ENCODE data around the gene LAMA3.

Gene LAMA3

GRCh38 chr18:23927821-23928746, 238.8 kb downstream of the LAMA3 start:
- no peaks in the 10 kb centered on the region for H3K4me1 ChIP-seq (ENCODE audit: low read depth, poor library complexity, severe bottlenecking)
- H3K4me2 ChIP-seq: no peak overlapping the region
- no peak for TF ChIP-seq CTCF (conservative IDR thresholded peaks at IDR 0.05; ENCODE audit: low read depth, low read length)
- no peaks in the 10 kb centered on the region for H3K36me3 ChIP-seq (ENCODE audit: insufficient read depth)
- H3K4me3 ChIP-seq (IDR thresholded peaks at IDR 0.05; ENCODE audit: insufficient read depth, low read depth, low read length): no peak overlapping the region
- H2AFZ ChIP-seq (ENCODE audit: low read depth): no peak overlapping the region
- H4K20me1 ChIP-seq (ENCODE audit: insufficient read depth): no peaks in the 10 kb centered on the region
- no peaks in the 10 kb centered on the region; the same call in 1 of the 2 replicates for H3K27me3 ChIP-seq (ENCODE audit: insufficient read depth, low read depth)
- H3K27ac ChIP-seq: no peak overlapping the region
- no peak overlapping the region for H3K9ac ChIP-seq
- H3K79me2 ChIP-seq (ENCODE audit: insufficient read depth, low read depth): no peaks in the 10 kb centered on the region

- Histone ChIP-seq H3K4me1 (ENCODE audit: low read depth, poor library complexity, severe bottlenecking) (no peaks in the 10 kb centered on the region), H3K4me2 (no peak overlapping the region), H4K20me1 (ENCODE audit: insufficient read depth) (no peaks in the 10 kb centered on the region), H3K4me3 (IDR thresholded peaks at IDR 0.05; ENCODE audit: insufficient read depth, low read depth, low read length) (no peak overlapping the region), H3K79me2 (ENCODE audit: insufficient read depth, low read depth) (no peaks in the 10 kb centered on the region), H3K36me3 (ENCODE audit: insufficient read depth) (no peaks in the 10 kb centered on the region), H3K9ac (no peak overlapping the region), H3K27me3 (ENCODE audit: insufficient read depth, low read depth) (no peaks in the 10 kb centered on the region; the same call in 1 of the 2 replicates), H3K27ac (no peak overlapping the region), H2AFZ (ENCODE audit: low read depth) (no peak overlapping the region)
- no peak for TF ChIP-seq CTCF (conservative IDR thresholded peaks at IDR 0.05; ENCODE audit: low read depth, low read length)
Measured at GRCh38 chr18:23929362-23929930, 240.2 kb downstream of the LAMA3 start.

GRCh38 chr18:23930002-23930401, 240.7 kb downstream of the LAMA3 start:
- Histone ChIP-seq H3K79me2 (ENCODE audit: insufficient read depth, low read depth) (no peaks in the 10 kb centered on the region), H3K27ac (no peak overlapping the region), H3K4me2 (no peak overlapping the region), H2AFZ (ENCODE audit: low read depth) (no peak overlapping the region), H3K4me1 (ENCODE audit: low read depth, poor library complexity, severe bottlenecking) (no peaks in the 10 kb centered on the region), H3K36me3 (ENCODE audit: insufficient read depth) (no peaks in the 10 kb centered on the region), H4K20me1 (ENCODE audit: insufficient read depth) (no peaks in the 10 kb centered on the region), H3K27me3 (ENCODE audit: insufficient read depth, low read depth) (no peaks in the 10 kb centered on the region; the same call in 1 of the 2 replicates), H3K9ac (no peak overlapping the region), H3K4me3 (IDR thresholded peaks at IDR 0.05; ENCODE audit: insufficient read depth, low read depth, low read length) (no peak overlapping the region)
- no peak for TF ChIP-seq CTCF (conservative IDR thresholded peaks at IDR 0.05; ENCODE audit: low read depth, low read length)

- no peak for TF ChIP-seq CTCF (conservative IDR thresholded peaks at IDR 0.05; ENCODE audit: low read depth, low read length)
- H3K27me3 ChIP-seq (ENCODE audit: insufficient read depth, low read depth): no peaks in the 10 kb centered on the region; the same call in 1 of the 2 replicates
- no peak overlapping the region for H3K9ac ChIP-seq
- no peak overlapping the region for H3K4me2 ChIP-seq
- H3K27ac ChIP-seq: no peak overlapping the region
- no peaks in the 10 kb centered on the region for H4K20me1 ChIP-seq (ENCODE audit: insufficient read depth)
- no peaks in the 10 kb centered on the region for H3K36me3 ChIP-seq (ENCODE audit: insufficient read depth)
- no peak overlapping the region for H3K4me3 ChIP-seq (IDR thresholded peaks at IDR 0.05; ENCODE audit: insufficient read depth, low read depth, low read length)
- no peaks in the 10 kb centered on the region for H3K4me1 ChIP-seq (ENCODE audit: low read depth, poor library complexity, severe bottlenecking)
- no peak overlapping the region for H2AFZ ChIP-seq (ENCODE audit: low read depth)
- H3K79me2 ChIP-seq (ENCODE audit: insufficient read depth, low read depth): no peaks in the 10 kb centered on the region
Measured at GRCh38 chr18:23932385-23933067, 243.3 kb downstream of the LAMA3 start.

Measured in KMS-11 (cell line).